Choroid plexus epithelial cell (primary cell): ENCODE measurements around the gene MICAL3.

Source experiments
- DNase-seq: peaks from one replicate; pipeline ENCODE4 v3.0.0-alpha.2; 2010; ENCODE audit warnings: low read depth
- H3K4me3 ChIP-seq: 2 replicates; pipeline ENCODE4 v1.5.1; 2011; ENCODE audit warnings: low read depth, mild to moderate bottlenecking, control low read depth, low read length, moderate library complexity
- TF ChIP-seq, protein P1 (sequence below): conservative IDR thresholded peaks from 2 replicates; pipeline ENCODE4 v1.5.1; 2011; ENCODE audit warnings: low read depth, mild to moderate bottlenecking, control low read depth, inconsistent platforms, low read length, moderate library complexity

Gene MICAL3

GRCh38 chr22:17966403-17966717 lies 58.0 kb downstream of the MICAL3 start:
- DNase-seq: no peak
- TF ChIP-seq, protein P1, sequence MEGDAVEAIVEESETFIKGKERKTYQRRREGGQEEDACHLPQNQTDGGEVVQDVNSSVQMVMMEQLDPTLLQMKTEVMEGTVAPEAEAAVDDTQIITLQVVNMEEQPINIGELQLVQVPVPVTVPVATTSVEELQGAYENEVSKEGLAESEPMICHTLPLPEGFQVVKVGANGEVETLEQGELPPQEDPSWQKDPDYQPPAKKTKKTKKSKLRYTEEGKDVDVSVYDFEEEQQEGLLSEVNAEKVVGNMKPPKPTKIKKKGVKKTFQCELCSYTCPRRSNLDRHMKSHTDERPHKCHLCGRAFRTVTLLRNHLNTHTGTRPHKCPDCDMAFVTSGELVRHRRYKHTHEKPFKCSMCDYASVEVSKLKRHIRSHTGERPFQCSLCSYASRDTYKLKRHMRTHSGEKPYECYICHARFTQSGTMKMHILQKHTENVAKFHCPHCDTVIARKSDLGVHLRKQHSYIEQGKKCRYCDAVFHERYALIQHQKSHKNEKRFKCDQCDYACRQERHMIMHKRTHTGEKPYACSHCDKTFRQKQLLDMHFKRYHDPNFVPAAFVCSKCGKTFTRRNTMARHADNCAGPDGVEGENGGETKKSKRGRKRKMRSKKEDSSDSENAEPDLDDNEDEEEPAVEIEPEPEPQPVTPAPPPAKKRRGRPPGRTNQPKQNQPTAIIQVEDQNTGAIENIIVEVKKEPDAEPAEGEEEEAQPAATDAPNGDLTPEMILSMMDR: no peak

GRCh38 chr22:17965538-17966402 lies 58.6 kb downstream of the MICAL3 start:
- TF ChIP-seq, protein P1: no peak
- no peak overlapping the region for H3K4me3 ChIP-seq
- no peak for DNase-seq

More at GRCh38 chr22:17966403-17966717, 58.0 kb downstream of the MICAL3 start:
- H3K4me3 ChIP-seq: no peak overlapping the region

DNA sequence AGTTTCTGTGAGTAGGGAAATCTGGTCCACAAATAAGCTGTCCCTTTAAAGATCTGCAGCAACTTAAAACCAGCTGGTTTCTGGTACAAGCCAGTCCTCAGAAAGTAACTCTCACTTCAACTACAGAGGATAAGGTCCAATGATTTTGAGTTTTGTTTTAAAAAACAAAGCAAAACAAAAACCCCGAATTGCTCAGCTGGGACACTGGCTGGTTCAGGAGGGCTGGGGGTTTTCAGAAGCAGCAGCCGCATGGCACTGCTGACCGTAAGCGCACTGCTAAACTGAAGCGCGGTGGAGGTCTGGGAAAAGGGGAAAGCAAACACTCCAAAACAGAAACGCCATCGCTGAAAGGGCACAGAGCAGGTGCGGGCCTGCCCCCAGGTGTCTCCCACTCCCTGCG lies 59.7 kb downstream of the MICAL3 start:
- DNase-seq: no peak
- TF ChIP-seq, protein P1: no peak
- no peak overlapping the region for H3K4me3 ChIP-seq

- peak; percentile 23 for DNase-seq
- TF ChIP-seq, protein P1: no peak
- no peak overlapping the region for H3K4me3 ChIP-seq
These were observed 60.2 kb downstream of the MICAL3 start for GRCh38 chr22:17964156-17964555.

DNA sequence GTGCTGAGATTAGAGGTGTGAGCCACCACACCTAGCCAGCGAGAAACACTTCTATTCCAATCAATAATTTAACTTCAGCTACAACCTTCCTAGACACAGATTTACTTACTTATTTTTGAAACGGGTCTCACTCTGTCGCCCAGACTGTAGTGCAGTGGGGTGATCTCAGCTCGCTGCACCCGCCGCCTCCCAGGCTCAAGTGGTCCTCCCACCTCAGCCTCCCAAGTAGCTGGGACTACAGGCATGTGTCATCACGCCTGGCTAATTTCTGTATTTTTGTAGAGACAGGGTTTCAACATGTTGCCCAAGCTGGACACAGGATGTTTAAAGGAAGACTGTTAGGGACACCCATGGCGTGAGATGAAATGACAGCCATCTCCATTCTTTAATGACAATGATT lies 61.3 kb downstream of the MICAL3 start:
- H3K4me3 ChIP-seq: no peak overlapping the region
- no peak for DNase-seq
- TF ChIP-seq, protein P1: no peak

- no peak for DNase-seq
- TF ChIP-seq, protein P1: no peak
- no peak overlapping the region for H3K4me3 ChIP-seq
These were observed 62.2 kb downstream of the MICAL3 start for GRCh38 chr22:17962168-17962567.

DNA sequence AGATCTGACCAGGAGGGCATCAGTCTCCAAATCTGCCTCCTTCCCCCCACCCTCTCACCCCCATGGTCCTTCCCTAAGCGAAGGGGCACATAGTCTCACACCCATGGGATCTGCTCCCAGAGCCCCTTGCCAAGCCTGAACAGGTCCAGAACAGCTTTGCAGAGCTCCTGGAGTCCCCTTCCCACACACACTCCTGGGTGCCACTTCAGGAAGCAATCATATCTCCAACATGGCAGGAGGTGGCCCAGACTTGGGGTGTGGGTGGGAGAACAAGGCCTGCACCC lies 63.0 kb downstream of the MICAL3 start:
- no peak overlapping the region for H3K4me3 ChIP-seq
- DNase-seq: no peak
- TF ChIP-seq, protein P1: no peak
